RWPE1 (cell line): Measurements from ENCODE around the gene TANC1.

Source experiments
- CTCF ChIA-PET: fragments of 350-600 bp; sonication (Branson Sonifier 250); formaldehyde crosslinking; extraction: SDS; loops from one replicate; lab custom pipeline; 2021; lab: Yijun Ruan, JAX
- POLR2A ChIA-PET: fragments of 400-600 bp; formaldehyde crosslinking; extraction: SDS; loops from one replicate; lab custom pipeline; 2020; ENCODE audit warnings: antibody characterized with exemption; ENCODE audit not compliant: low non-redundant PET; lab: Yijun Ruan, JAX
- DNase-seq: peaks from one replicate; pipeline ENCODE4 v3.0.0; 2012; ENCODE audit warnings: low spot score
- H3K27ac ChIP-seq: fragments of 450-650 bp; 2 replicates; pipeline ENCODE4 v1.5.1; 2017
- CTCF ChIP-seq: fragments of 450-650 bp; conservative IDR thresholded peaks from 2 replicates; pipeline ENCODE4 v1.5.1; 2017; ENCODE audit warnings: low read depth, mild to moderate bottlenecking

TANC1 gene

GRCh38 chr2:158989165-158989564, 20.7 kb downstream of the TANC1 start:
- DNase-seq = no peak
- no peak for TF ChIP-seq CTCF
- peak overlapping the region; percentile 98 for H3K27ac ChIP-seq
- CTCF ChIA-PET = interaction anchor here (0.7 kb wide), 1 partner anchor 22 kb away, joined by 5 read pairs; no protein-coding TSS in a partner anchor
- POLR2A ChIA-PET = interaction anchor here (0.6 kb wide), 1 partner anchor 18 kb away, joined by 11 read pairs; no protein-coding TSS in a partner anchor

- ChIA-PET CTCF (interaction anchor here (0.6 to 0.7 kb wide), 3 partner anchors 14 to 966 kb away, joined by 3 to 4 read pairs (median 3); no protein-coding TSS in a partner anchor), POLR2A (no interaction called here)
- DNase-seq = peak; percentile 98
- peak overlapping the region; percentile 98 for H3K27ac ChIP-seq
- no peak for TF ChIP-seq CTCF
Observed at GRCh38 chr2:158990397-158991214, 22.2 kb downstream of the TANC1 start.

- ChIA-PET POLR2A (no interaction called here), CTCF (interaction anchor here (0.7 kb wide), 1 partner anchor 197 kb away, joined by 3 read pairs; no protein-coding TSS in a partner anchor)
- H3K27ac ChIP-seq = no peak overlapping the region; the same call in 1 of the 2 replicates
- no peak for DNase-seq
- no peak for TF ChIP-seq CTCF
Observed at GRCh38 chr2:158993030-158993429, 24.6 kb downstream of the TANC1 start.

GRCh38 chr2:158993721-158994587, 25.5 kb downstream of the TANC1 start:
- ChIA-PET POLR2A (no interaction called here), CTCF (no interaction called here)
- no peak for TF ChIP-seq CTCF
- no peak overlapping the region for H3K27ac ChIP-seq
- DNase-seq = no peak

GRCh38 chr2:158994920-158995676, 26.7 kb downstream of the TANC1 start:
- no peak for TF ChIP-seq CTCF
- DNase-seq = no peak
- POLR2A ChIA-PET = no interaction called here
- CTCF ChIA-PET = interaction anchor here (1.2 kb wide), 1 partner anchor 124 kb away, joined by 3 read pairs; no protein-coding TSS in a partner anchor
- peak overlapping the region; percentile 62 for H3K27ac ChIP-seq
